AG08395 (cell line): ENCODE data around the gene DNPH1.

Source experiments
- DNase-seq: peaks from one replicate; pipeline ENCODE4 v3.0.0; 2012; ENCODE audit warnings: mixed read lengths, low spot score

Gene DNPH1

GRCh38 chr6:43228951-43229802, at the start of gene DNPH1:
Gene DNPH1 (minus strand): TSS chr6:43229481. CDS start chr6:43229456, 25 bp downstream.
- DNase-seq = peak; percentile 86

GRCh38 chr6:43278524-43279078, 49.3 kb upstream of the DNPH1 start:
- DNase-seq = peak; percentile 50

- DNase-seq = no peak
Observed at GRCh38 chr6:43277643-43278523, 48.6 kb upstream of the DNPH1 start.

- DNase-seq = no peak
Observed at GRCh38 chr6:43277306-43277642, 48.0 kb upstream of the DNPH1 start.

- DNase-seq = no peak
Observed at GRCh38 chr6:43276577-43277305, 47.5 kb upstream of the DNPH1 start.

GRCh38 chr6:43275801-43276576, 46.7 kb upstream of the DNPH1 start:
- no peak for DNase-seq

- DNase-seq = peak; percentile 27
Observed at GRCh38 chr6:43274916-43275597, 45.8 kb upstream of the DNPH1 start.

GRCh38 chr6:43274127-43274915, 45.0 kb upstream of the DNPH1 start:
- no peak for DNase-seq

GRCh38 chr6:43273707-43274106, 44.4 kb upstream of the DNPH1 start:
- no peak for DNase-seq

GRCh38 chr6:43271944-43272343, 42.7 kb upstream of the DNPH1 start:
- DNase-seq = no peak

- no peak for DNase-seq
Observed at GRCh38 chr6:43271103-43271815, 42.0 kb upstream of the DNPH1 start.

- no peak for DNase-seq
Observed at GRCh38 chr6:43269273-43270007, 40.2 kb upstream of the DNPH1 start.

GRCh38 chr6:43268782-43269272, 39.5 kb upstream of the DNPH1 start:
- no peak for DNase-seq

GRCh38 chr6:43268355-43268700, 39.0 kb upstream of the DNPH1 start:
- DNase-seq = no peak

GRCh38 chr6:43267619-43268354, 38.5 kb upstream of the DNPH1 start:
- DNase-seq = no peak

- no peak for DNase-seq
Observed at GRCh38 chr6:43265564-43265963, 36.3 kb upstream of the DNPH1 start.

GRCh38 chr6:43264599-43265145, 35.4 kb upstream of the DNPH1 start:
- DNase-seq = no peak
